ENCODE measurements around the gene ENKUR. TPM values are rescaled to one million over a fixed set of nuclear protein-coding genes. Genes with fewer than 3 reads are reported as not detected.

Gene ENKUR
- total RNA-seq, 1 experiment from 2014 or later, result 0.66 TPM

- CTCF ChIA-PET, result no interaction called here
- Mint-ChIP-seq H3K9me3 (ENCODE audit: low read depth, unreplicated experiment) (no peaks in the 10 kb centered on the region), H3K36me3 (ENCODE audit: insufficient read depth, unreplicated experiment) (no peaks in the 10 kb centered on the region), H3K27me3 (ENCODE audit: unreplicated experiment) (no peaks in the 10 kb centered on the region), H3K4me3 (ENCODE audit: low read depth, unreplicated experiment) (no peak overlapping the region), H3K27ac (ENCODE audit: unreplicated experiment) (no peak overlapping the region), H3K4me1 (ENCODE audit: low read depth, unreplicated experiment) (no peaks in the 10 kb centered on the region)
- no peak for DNase-seq
- BruUV-seq (replicated peaks), result no TSS peak
- intact Hi-C loops (cut with micrococcal nuclease; ENCODE audit: unreplicated experiment), result no loop called here
- TF ChIP-seq CTCF (IDR thresholded peaks at IDR 0.05; ENCODE audit: unreplicated experiment), result no peak
Observed at GRCh38 chr10:24938525-24938924, 77.4 kb downstream of the ENKUR start.

GRCh38 chr10:24938076-24938475 is 77.9 kb downstream of the ENKUR start:
- CTCF ChIA-PET, result no interaction called here
- Mint-ChIP-seq H3K27me3 (ENCODE audit: unreplicated experiment) (no peaks in the 10 kb centered on the region), H3K9me3 (ENCODE audit: low read depth, unreplicated experiment) (no peaks in the 10 kb centered on the region), H3K27ac (ENCODE audit: unreplicated experiment) (no peak overlapping the region), H3K4me3 (ENCODE audit: low read depth, unreplicated experiment) (no peak overlapping the region), H3K4me1 (ENCODE audit: low read depth, unreplicated experiment) (no peaks in the 10 kb centered on the region), H3K36me3 (ENCODE audit: insufficient read depth, unreplicated experiment) (no peaks in the 10 kb centered on the region)
- no peak for TF ChIP-seq CTCF (IDR thresholded peaks at IDR 0.05; ENCODE audit: unreplicated experiment)
- no peak for DNase-seq
- no TSS peak for BruUV-seq (replicated peaks)
- intact Hi-C loops (cut with micrococcal nuclease; ENCODE audit: unreplicated experiment), result no loop called here

- CTCF ChIA-PET, result interaction anchor here (1.0 kb wide), 1 partner anchor 97 kb away, joined by 4 read pairs; no protein-coding TSS in a partner anchor
- no peaks in the 10 kb centered on the region for H3K36me3 Mint-ChIP-seq (ENCODE audit: insufficient read depth, unreplicated experiment)
- no peaks in the 10 kb centered on the region for H3K9me3 Mint-ChIP-seq (ENCODE audit: low read depth, unreplicated experiment)
- no peak overlapping the region for H3K4me3 Mint-ChIP-seq (ENCODE audit: low read depth, unreplicated experiment)
- intact Hi-C loops (cut with micrococcal nuclease; ENCODE audit: unreplicated experiment), result no loop called here
- no peaks in the 10 kb centered on the region for H3K27me3 Mint-ChIP-seq (ENCODE audit: unreplicated experiment)
- H3K4me1 Mint-ChIP-seq (ENCODE audit: low read depth, unreplicated experiment), result no peaks in the 10 kb centered on the region
- no peak overlapping the region for H3K27ac Mint-ChIP-seq (ENCODE audit: unreplicated experiment)
- BruUV-seq (replicated peaks), result no TSS peak
- TF ChIP-seq CTCF (IDR thresholded peaks at IDR 0.05; ENCODE audit: unreplicated experiment), result no peak
- no peak for DNase-seq
Observed at GRCh38 chr10:24935504-24936292, 80.3 kb downstream of the ENKUR start.

Other genes starting within 250 kb of the ENKUR start
- gene PRTFDC1, start 63.6 kb downstream of the ENKUR start, total RNA-seq (2022), result 22.7 and 24.6 TPM in 2 replicates
- 6.6 and 7.0 TPM in 2 replicates for gene THNSL1, start 454 bp upstream of the ENKUR start, total RNA-seq (2022)
- gene GPR158, start 158.8 kb upstream of the ENKUR start, total RNA-seq (2022), result 0.12 TPM in 1 of 2 replicates, not detected in the other